HG03342 (cell line): ENCODE measurements around the gene RGS3.
A peak's percentile ranks its signal among the peaks of the same experiment; 100 is the strongest.

Experiments used
- ATAC-seq: cut with Tn5 transposase; IDR thresholded peaks from one replicate; pipeline ENCODE4 v1.9.1; 2021; ENCODE audit warnings: mild to moderate bottlenecking, moderate library complexity; ENCODE audit not compliant: unreplicated experiment

Gene RGS3

DNA sequence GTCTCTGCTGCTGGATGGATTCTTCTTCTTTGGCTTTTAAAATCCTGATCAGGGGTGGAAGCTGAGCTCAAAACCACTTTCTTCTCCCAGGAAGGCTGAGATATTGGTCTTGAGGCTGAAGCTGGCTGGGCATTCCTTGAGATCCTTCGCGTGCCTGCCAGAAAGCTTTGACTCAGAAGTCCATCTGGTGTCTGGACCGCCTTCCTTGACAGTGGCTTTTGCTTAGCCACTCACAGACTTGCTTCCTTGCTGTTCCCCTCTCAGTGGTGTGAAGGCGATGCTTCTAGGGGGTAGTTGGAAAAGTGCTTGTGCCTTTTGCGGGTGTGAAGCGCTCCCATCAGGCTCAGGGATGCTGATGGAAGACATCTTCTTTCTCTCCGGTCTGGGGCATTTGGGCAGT, 45.9 kb downstream of the RGS3 start:
- no peak for ATAC-seq

DNA sequence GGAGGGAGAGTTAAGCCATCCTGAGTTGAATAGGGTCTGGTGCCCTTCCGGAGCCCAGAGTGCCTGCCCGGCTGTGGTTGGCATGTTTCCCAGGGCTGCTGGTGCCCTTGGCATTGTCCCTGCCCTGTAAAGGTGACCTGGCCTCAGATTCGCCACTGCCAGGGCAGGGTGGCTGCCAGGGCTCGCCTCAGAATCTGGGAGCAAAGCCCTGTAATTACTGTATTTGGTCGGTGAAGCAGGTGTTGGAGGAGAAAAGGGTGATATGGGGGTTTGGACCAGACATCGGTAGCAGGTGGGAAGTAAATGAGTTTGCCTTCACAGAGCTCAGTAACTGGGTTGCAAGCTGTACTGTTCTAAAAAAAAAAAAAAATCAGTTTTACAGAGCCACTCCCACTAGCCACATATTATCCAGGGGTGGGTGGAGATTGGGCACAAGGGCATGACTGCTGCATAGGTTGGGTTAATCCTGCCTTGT, 47.6 kb downstream of the RGS3 start:
- ATAC-seq: no peak

DNA sequence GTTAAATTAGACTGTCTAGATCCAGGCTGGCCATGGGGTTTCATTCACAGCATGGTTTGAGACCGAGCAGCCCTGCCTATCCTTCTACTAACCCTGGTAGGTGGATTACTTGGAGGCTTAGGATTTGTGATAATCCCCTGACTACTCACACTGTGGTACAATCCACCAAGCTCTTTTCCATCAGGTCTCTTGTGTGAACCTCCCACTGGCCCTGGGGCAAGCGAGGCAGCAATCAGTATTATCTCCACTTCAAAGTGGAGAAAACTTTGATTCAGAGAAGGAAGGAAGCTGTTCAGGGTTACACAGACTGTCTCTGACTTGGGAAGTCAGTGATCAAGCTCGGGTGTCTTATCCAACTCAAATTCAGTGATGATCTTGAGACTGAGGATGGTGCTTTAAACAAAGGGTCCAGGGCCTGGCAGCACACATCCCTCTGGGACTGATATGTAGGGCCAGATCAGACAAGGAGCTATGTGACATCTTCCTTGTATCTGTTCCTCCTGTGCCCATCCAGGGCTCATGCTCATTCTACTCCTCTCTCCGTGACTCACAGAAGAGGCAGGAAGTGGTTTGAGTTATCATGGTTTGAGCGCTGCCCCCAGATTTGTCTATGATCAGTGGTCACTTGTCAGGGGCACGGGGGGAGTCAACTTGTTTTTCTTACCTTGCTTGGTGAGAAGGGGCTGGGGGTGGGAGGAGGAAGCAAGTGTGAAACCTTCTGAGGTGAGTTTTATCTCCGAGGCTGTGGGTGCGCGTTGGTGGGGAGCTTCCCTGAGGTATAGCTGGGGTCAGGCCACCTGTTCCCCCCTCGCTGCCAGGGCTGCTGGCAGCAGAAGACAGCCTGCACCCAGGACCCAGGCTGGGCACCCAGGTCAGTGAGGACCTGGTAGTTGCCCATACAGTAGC, 48.6 kb downstream of the RGS3 start:
- ATAC-seq: peak; percentile 43

DNA sequence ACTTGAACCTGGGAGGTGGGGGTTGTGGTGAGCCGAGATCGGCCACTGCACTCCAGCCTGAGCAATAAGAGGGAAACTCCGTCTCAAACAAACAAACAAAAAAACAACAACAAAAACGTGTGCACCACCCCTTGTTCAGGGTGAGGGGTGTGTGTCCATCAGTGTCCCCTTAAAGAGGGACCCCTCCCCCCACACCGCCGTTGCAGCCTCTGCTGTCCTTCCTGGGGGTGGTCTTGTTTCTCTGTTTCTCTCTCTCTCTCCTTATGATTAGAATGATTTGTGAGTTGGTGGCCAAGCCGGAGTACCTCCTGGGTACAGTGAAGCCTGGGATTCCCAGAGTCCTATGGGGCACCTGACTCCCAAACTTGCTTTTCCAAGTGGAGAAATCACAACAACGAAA, 49.6 kb downstream of the RGS3 start:
- ATAC-seq: no peak

DNA sequence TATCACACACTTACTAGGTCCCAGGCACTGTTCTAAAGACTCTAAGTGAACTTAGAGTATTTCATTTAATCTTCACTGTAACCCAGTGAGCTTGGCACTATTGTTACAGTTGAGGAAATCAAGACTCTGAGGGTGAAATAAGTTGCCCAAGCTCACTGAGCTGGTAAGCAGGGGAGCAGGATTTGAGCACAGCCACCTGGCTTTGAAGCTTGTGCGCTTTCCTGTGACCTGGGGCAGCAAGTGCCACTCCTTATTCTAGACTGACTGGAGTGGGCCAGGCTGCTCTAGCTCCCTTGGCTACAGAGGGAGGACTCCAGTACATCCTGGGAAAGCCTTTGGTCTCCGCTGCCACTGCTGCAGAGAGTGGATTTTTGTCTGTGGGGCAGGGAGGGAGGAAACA, 50.0 kb downstream of the RGS3 start:
- ATAC-seq: no peak

DNA sequence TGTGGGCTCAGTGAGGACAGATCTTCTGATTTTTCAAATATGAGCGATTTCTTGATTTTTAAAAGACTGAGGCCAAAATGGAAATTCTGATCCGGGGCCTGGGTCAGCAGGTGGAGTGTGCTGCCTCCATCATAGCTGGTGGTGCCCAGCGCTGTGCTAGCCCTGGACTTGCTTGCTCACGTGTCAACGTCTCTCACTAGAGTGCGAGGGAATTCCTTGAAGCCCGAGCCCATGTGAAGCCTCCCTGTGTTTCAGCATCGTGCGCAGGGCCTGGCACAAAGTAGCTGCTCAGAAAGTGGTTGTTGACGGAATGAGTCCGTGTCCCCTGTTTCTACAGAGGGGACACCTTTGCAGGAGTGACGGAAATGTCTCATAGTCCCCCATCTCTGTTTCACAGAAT, 50.5 kb downstream of the RGS3 start:
- ATAC-seq: no peak

DNA sequence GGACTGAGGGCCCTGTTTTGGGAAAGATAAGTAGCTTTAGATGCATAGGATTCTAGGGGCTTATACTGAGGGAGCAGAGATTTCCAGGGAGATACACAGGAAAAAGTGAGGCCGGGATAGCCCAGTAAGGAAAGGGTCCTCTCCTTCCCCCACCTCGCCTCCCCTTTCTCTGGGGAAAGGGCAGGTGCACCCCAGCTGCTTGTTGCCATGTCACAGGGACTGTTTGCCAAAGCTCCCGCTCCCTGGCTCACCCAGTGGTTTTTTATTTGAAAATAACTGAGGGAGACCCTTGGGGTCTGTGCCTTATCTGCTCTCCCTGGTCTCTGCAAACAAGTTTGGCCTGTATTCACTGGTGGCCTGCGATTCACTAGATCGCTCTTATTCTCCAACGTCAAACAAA, 51.2 kb downstream of the RGS3 start:
- ATAC-seq: no peak

DNA sequence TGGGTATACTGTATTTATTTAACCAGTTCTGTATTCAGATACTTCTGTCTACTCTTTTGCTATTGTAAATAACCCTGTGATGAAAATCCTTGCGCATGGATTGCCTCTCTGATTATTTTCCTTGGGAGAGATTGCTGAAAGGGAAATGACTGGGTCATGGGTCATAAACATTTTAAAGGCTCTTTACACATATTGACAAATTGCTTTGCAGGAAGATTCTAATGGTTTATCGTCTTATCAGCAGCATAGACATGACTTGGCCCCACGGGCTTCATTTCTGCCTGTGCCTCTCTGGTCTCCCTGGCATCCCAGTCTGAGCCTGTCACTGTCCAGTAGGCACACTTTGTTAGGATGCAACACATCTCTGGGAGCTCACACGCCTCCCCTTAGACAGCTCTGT, 52.3 kb downstream of the RGS3 start:
- no peak for ATAC-seq

DNA sequence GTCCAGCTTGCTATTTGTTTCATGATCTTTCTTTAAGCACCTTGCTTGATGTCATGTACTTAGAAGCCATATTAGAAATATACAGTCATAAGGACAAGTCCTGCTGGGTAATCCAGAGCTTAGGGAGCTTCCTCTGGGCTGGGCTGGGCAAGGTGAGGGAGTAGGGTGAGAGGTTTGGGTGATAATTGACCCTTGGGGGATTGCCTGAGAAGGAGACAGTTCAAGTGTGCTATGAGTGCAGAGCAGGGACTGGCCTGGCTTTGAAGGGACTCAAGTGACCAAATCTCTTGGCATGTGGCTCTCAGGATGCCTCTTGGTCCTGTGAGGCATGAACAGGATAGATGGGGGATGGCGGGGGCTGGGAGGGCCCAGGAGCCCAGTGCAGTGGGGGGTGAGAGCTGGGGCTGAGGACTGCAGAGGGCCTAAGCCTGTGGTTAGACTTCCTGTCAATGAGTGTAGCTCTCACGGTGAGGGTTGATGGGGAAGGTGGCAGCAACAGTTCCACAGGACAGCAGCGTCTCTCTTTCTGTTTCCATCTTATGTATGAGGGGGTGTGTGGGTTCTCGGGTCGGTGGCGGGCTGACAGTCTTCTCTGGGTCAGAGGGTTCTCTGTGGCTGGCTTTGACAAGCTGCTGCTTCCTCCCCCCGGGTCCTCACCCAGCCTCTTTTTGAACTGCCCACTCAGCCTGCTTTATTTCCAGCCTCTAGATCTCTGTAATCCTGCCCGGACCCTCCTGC, 53.5 kb downstream of the RGS3 start:
- ATAC-seq: peak; percentile 88

DNA sequence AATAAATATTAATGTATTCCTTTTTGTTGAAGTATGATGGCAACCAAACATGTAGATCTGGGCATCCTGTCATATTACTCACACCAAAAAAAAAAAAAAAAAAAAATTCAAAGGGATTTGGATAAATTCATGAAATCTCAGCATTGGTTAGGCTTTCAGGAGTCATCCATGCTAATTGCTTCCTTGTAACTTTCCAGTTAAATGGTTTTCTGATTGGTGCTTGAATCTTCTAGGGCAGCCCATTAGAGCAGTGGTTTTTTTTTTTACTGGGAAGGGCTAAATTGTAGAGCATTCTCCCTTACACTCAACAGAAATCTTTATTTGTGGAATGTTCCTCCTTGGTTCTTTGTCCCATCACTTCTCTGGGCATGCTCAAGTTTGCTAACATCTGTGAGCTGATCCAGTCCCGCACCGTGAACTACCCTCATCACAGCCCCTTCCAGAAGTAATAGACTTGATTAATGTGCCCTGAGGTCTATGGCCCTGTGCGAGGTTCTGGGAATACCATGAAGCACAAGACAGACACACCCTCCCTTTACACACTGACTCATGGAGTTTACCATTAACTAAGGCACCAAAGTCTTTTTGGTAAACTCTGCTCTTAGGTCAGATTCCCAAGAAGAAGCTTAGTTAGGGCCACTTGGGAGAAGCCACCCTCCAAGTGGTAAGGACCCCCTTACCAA, 56.0 kb downstream of the RGS3 start:
- no peak for ATAC-seq

DNA sequence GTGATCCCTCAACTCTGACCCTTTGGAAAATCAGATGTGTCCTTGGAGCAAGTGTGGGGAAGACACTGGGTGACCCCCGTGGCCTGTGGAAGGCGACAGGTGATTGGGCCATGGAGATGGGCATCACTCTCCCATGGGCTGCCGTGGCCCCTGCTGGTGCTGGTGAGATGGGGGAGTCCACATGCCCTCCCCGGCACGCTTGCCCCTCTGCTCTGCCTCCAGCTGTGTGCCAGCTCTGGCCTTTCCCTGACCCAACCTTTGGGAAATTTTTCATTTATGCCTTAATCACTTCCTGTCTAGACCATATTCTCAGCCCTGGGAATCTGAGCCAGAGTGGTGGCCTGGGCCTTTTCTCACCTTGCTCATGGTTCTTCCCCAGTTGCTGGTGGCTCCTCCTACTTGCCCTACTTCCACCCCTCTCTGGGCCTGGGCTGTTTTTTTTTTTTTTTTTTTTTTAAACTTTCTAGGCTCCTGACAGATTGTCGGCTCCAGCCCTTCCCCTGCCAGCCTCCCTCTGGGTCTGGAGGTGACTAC, 56.6 kb downstream of the RGS3 start:
- ATAC-seq: no peak

DNA sequence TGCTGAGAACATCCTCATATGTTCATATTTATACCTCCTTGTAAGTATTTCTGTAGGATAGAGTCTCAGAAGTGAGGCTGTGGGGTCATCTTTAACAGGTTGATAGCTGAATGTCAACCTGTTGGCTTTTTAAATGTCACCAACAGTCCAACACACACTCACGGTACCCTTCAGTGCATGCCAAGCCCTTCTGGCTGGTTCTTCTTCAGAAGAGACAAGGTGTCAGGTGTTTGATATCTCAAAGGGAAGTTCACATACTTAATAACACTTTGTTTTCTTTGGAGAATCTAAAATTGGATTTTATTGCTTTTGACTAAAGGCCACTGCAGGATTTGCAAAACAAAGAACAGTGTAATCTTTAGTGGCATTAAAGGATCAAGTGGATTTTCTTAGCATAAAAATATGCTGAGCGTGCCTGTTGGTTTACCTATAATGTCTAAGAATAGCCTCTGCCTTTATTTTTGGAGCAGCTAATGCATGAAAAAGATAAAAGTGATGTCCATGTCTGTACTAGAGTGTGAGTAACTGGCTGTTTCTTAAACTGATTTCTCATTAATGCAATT, 58.2 kb downstream of the RGS3 start:
- no peak for ATAC-seq

DNA sequence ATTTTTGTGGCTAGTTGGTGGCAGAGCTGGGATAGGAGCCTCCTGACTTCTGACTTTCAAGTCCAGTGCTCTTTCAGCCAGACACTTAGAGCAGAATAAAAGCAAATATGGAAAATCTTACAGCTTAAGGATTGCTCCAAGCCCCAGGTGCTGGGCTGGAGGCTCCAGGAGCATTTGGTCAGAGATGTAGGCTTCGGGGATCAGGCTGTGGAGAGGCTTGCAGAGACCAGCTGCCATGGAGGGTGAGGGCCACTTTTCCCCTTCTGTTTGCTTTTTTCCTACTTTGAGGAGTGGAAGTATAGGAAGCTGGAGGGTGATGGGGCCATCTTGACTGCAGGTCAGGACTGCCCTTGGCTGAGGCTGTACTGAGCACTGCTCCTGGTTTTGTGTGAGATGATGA, 58.9 kb downstream of the RGS3 start:
- ATAC-seq: no peak

DNA sequence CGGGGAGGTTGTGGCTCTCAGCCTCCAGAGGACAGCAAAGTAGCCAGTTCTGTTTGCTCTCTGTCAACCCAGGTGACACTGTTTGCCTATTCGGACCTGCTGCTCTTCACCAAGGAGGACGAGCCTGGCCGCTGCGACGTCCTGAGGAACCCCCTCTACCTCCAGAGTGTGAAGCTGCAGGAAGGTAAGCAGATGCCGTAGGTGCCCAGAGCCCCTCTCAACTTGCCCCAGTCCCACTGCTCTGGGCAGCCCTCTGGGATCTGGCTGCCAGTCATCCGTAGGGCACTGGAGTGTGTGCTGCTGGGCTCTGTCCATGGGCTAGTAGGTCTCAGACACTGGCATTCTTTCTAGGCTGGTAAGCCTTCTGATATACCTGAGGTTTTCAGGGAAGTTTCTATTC, 59.3 kb downstream of the RGS3 start:
- no peak for ATAC-seq

DNA sequence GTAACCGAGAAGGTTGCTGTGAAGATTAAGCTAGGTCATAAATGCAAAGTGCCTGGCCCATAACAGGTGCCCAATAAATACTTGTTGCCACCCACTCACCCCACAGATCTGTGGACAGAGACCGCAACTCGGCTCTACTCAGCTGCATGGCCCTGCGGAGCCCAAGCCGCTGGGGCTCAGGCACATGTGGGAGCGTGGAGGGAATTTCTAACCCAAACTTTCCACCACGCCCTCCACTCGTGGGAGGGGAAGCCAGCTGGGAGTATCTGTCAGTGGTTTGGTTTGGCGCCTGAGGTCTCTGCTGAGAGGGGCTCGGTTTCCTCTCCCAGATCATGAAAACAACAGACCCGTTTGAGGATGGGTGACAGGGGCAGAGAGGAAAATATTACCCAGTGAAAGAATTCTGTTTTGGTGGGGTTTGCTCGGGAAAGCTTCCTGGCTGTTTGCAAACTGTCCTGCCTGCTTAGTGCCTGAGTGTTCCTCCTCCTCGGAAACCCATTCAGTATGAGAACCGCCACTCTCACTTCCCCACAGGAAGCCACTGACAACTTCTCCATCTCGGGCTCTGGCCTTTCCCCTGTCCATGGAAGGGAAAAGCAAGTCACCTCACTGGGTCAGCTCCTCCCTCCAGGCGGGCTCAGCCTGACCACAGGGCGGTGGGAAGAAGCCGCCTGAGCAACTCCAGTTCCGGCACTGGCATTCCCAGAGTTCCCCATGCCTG, 60.1 kb downstream of the RGS3 start:
- peak; percentile 75 for ATAC-seq

DNA sequence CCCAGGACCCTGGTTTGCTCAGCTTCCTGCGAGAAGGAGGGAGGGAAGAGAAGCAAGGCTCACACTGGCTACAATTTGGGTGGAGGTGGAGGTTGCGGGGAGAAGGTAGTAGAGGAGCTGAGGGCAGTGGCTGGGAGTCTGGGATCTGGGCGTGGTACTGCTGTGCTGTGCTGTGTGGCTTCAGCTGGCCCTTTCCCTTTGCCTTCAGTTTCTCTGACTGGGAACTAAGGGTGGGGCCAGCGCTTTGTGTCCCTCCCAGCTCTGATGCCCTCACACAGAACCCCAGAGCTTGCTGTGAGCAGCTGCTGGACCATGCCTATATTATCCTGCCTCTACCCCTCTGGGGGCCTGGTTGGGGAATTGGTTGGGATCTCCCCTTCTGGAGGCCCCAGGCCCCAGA, 60.9 kb downstream of the RGS3 start:
- ATAC-seq: no peak

DNA sequence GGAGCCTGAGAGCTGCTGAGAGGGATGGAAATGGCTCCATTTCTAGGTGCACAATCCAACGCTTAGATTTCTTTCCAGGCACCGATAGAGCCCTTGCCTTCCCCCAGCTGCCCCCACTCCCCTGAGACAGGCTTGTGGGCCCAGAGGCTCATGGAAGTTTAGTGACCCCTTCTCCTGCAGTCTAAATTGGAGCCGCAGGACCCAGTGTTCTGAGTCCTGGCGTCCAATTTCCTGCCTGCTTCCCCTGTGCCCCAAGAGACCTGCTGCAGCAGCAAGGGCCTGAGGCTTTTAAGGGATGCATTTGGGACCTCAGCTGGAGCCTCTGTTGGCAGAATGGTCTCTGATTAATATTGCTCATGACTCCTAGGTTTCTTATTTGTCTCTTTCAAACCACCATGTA, 61.7 kb downstream of the RGS3 start:
- no peak for ATAC-seq

DNA sequence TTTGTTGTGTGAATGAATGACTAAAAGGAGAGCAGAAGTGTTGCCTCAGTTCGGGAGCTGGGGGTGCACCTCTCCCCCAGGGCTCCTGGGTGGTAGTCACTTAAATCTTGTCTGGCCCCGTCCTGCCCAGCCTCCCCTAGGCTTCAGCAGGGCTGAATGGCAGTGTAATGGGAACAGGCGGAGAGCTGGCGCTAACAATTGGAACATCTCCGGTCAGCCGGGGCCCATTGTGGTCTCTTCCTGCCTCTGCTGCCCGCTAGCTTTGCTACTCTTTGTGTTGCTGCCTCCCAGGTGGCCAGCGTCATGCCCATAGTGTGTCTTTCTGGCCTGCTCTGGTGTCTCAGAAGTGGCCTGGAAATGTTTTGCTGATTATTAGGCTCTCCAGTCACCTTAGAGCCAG, 62.3 kb downstream of the RGS3 start:
- ATAC-seq: no peak

DNA sequence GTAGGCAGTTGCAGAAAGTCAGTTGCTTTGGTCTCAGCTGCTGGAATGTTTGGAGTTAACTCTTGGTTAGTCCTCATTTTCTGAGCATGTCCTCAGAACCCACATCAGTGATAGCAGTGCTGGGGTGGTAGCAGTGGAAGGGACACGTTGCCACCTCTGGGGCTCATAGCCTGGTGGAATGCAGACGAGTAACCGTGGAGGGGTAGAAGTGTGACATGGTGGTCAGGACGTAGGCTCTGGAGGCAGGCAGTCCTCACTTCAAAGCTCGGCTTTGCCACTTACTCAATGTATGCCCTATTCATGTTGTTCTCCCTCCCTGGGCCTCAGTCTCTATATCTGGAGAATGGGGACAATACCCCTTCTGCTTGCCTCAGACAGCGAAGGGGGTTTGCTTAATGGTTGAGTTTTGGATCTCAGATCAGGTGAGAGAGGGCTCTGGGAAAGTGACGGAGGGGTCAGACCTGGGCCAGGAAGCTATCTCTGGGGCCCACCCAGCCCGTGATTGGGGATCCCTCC, 62.8 kb downstream of the RGS3 start:
- ATAC-seq: no peak

DNA sequence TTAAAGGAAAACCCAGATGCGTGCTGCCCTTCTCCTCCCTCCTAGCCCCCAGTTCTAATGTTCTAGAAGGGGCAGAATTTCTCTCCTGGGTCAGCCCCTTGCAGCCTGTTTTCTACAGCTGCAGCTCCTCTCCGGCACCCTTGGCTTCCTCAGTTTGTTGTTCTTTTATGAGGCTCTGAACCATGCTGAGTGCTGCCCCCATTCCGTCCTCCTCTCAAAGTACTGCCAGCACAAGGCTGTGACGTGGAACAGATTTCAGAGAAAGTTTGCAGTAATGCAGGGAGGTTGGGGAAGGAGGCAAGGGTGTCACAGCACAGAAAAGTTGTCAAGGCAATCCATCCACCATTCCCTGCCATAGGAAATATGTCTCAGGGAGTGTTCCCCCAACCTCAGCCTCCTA, 63.3 kb downstream of the RGS3 start:
- no peak for ATAC-seq
